HUDEP-2 (cell line): ENCODE data around the gene OPN4.

Experiments used
- DNase-seq, 76 experiments: peaks; one replicate each; lab custom pipeline; 2025; ENCODE audit not compliant: unreplicated experiment in 76 of 76; lab: John Stamatoyannopoulos, UW

Gene OPN4

DNA sequence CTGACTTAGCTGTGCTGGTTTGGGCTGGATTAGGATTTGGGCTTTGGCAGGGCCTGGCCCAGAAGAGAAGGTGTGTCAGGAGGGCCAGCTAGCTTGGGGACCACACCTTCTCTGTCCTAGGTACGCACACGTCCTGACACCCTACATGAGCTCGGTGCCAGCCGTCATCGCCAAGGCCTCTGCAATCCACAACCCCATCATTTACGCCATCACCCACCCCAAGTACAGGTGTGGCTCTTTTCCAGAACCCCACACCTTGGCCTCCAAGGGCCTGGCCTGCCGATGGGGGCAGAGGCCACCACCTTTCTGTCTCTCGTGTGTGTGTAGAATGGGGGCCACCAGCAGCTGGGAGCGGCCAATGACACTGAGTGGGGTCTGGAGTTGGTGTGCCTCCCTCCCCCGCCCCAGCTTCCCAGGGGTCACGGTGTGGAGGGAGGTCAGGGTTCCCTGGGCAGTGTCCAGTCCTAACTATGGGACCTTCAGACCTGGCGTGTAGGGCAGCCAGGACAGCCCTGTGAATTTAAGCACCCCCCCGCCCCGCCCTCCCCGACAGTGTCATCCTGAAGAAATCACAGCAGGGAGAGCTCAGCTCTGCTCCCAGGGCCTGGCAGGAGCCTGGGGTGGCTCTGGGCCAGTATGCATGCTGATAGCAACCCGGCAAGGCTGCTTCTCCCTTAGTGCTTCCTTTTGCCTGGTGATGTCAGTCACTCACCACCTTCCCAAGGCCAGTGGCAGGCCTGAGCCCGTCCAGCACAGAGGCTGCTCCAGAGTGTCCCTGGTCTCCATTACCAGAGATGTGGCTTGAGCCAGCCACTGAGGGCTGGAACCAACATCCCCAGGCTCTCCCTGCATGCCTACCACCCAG, 7.0 kb downstream of the OPN4 start:
- DNase-seq: no peak

DNA sequence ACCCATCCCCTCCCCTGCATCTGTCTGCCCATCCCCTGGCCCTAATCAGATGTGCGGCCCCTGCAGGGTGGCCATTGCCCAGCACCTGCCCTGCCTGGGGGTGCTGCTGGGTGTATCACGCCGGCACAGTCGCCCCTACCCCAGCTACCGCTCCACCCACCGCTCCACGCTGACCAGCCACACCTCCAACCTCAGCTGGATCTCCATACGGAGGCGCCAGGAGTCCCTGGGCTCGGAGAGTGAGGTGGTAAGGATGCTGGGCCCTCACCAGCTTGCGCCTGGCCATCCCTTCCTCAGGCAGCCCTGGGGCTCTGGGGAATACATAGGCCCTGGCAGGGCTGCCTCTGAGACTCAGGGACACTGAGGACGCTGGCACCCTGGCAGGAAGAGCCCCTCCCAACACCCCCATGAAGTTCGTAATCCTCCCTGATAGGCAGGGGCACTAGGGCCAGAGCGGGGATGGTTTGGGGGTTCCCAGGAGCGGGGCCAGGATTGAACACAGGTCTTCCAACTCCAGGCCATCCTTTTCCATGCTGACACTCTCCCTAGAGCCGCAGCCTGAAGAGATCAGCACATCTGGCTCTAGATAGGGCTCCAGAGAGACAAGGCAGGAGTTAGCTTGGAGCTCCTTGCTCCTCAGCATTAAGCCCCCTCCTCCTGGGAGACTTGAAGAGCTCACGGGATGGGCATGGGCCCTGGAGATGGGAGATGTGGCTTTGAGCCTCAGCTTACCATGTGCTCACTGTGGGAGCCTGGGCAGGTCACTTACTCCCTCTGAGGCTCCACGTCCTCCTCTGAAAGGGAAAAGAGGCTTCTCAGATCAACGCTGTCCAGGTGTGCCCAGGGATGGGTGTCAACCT, 8.1 kb downstream of the OPN4 start:
- DNase-seq: no peak

DNA sequence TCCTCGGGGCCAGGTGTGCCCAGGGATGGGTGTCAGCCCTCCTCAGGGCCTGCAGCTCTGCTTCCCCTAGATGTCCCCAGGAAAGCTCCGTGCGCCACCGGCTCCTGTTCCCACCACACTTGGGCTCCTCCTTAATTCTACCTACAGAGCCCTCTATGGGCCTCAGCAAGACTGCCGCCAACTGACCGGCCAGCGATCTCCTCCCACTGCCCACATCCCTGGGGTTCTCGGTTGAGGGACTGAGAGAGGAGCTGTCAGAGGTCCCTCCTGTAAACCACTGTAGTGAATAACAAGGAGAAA, 8.6 kb downstream of the OPN4 start:
- DNase-seq: no peak

DNA sequence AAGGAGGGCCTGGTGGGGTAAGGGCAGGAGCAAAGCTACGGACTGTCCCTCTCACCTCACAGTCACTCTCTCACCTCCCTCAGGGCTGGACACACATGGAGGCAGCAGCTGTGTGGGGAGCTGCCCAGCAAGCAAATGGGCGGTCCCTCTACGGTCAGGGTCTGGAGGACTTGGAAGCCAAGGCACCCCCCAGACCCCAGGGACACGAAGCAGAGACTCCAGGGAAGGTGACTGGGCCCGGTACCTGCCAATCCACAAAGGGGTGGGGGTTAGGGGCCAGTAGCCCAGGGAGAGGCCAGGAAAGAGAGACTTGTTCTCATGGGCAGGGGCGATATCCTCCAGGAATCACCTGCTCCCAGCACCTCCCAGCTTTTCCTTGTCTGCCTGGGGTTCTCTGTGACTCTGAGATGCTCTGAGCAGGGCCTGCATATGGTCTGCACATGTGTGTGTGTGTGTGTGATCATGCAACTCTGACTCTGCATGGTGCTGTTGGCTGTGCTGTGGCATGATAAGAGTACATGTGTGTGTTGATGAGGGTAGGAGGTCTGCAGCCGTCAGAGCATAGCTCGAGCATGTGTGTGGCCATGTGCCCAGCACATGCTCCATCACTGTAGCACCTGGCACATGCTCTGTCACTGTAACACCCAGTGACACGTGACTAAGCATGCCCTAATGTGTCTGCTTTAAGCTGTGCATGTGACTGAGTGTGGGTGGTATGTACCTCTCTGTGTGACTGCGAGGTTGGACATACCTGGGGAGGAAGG, 9.4 kb downstream of the OPN4 start:
- peak in 1 of 76 experiments; percentile 3 for DNase-seq

DNA sequence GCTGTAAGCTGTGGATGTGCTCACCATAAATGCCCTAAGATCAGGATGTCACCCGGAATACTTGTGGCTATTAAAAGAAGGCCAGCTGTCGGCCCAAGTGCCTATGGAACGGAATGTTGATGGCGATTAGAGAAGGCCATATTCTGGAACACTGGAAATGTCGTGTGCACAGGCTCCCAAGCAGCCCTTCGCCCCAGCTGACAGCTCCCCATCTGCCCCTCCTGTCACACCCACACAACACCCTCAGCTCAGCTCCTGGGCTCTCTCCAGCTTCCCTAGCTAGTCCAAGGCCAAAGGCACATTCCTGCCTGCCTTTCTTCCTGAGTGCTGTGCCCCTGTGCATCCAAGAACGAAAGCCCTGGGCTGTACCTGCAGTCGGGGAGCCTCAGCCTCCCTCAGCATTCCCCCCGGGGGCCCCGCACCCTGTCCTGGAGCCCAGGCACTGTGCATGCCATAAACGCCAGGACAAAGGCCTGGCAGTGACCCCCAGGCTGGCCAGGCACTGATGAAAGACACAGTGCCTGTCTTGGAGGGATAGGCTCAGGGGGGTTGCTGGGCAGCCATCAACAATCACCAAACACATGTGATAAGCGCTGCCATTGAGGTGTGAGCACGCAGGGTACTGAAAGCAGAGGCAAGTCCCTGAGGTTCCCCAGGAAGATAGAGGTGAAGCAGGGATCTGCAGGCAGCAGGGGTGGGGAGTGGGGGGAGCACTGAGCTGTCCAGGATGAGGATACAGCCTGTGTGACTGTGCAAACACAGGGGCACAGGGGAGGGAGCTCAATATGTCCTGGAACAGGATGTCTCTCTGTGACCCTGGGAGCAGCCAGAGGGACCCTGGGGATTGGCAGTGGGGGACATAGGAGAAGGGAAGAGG, 10.2 kb downstream of the OPN4 start:
- no peak for DNase-seq

DNA sequence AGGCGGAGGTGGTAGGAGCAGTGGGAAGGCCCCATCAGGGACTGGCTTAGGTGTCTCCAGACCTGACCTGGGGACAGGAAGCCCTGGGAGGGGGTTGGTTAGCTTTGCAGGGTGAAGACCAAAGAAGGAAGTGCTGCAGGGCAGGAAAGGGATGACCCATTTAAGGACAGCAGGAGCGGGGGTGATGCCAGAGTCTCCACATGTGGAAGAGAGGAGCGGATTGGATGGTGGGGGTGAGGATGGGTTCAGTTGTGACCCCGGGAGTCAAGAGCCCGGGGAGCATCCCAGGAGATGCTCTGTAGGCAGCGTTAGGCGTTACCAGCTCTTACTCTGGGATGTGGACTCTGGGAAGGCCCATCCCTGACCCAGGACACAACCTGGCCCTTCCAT, 10.9 kb downstream of the OPN4 start:
- no peak for DNase-seq

DNA sequence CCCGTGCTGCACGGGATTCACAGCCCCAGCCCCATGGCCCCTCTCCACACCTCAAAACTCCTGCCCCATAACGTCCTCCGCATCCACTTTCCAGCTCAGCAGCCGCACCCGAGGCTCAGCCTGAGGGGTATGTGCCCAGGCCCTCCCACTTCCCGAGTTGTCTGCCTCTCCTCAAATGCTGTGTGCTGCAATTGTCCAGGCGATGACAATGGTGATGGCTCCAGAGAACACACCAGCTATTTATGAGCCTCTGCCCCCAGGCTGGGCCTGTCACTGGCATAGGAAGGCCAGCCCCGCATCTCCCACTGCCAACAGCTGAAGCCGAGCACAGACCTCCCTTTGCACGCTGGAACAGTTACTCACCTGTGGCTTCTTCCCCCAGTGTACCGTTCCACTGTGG, 11.5 kb downstream of the OPN4 start:
- no peak for DNase-seq

DNA sequence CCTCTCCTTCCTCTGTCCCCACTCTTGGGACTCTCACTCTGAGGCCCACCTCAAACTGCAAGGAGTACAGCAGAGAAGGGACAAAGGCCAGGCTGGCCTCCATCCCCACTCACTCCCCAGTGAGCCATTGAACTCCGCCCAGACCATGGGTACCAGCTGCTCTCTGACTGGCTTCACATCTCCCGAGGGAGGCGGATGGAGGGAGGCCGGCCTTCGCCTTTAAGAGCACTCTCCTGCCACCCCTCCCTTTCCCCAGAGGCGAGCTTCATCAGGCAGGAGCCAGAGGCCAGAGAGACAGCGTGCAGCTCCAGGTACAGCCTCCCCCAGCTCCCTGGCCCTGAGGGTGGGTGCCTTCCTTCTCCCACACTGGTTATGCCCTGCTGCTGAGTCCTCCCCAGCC, 12.2 kb downstream of the OPN4 start:
- no peak for DNase-seq

DNA sequence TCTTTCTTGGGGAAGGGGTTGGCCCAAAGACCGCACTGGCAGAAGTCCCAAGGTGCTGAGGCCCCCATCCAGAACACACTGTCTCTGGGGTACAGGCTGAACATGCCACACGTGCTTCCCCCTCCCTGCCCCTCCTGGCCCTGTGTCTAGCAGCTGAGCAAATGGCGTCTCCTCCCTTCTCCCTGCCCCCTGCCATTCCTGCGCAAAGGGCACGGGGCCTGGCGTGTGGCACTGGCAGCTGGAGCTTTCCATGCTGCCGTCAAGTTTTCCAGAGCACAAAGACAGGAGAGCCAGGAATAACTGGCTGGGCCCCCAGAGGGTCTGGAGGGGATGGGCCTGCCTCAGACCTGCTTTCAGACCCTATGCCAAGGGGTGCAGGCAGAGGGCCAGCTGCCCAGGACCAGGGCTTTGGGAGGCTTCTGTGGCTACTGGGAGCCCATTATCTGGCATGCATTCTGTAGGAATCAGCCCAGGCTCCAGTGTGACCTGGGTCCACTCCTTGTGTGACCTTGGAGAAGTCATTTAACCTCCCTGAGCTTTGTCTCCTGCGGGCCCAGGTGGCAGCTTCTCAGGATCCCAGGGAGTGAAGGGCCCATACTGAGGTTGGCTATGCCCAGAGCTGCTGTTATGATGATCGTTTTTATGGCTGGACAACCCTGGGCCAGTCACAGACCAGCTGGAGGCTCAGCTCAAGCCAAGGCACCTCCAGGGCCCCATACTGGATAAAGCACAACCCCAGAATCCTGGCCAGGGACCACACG, 13.3 kb downstream of the OPN4 start:
- DNase-seq: no peak

DNA sequence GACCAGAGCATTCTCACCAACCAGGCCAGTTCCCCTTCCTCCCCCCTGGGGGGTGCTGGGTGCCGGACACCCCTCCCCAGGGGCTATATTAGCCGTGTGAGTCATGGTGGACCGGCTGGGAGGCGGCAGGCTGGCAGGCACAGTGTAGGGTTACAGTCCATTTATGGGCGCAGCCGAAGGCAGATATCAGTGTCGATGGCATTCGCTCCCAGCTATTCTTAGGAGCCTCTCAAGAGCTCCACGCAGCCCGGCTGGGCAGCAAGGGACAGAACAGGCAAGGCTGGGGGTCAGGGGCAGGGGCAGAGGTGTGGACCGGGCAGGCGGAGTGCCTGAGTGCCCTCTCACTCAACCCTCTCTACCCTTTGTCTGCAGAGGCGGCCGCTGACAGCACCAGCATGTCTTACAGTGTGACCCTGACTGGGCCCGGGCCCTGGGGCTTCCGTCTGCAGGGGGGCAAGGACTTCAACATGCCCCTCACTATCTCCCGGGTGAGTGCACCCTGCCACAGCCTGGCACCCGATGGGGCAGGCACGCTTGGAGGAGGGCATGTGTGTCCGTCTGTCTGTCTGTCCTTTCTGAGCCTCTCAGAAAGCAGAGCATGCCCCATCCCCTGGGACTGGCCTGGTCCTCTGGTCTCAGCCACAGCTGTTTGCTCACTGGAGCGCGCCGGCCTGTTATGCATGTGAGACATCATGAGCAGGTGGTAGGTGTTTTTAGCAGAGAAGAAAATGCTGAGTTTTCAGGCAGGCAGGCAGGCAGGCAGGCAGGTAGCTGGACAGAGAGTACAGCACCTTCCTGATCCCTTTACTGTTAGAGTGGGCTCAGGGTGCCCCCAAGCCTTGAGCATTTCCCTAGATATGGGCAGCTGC, 14.2 kb downstream of the OPN4 start, which contains the start of gene LDB3:
Gene LDB3 (plus strand): TSS at position 215 of the 869 bp plus-strand sequence. CDS start 181 bp downstream, at position 396.
- DNase-seq: no peak

DNA sequence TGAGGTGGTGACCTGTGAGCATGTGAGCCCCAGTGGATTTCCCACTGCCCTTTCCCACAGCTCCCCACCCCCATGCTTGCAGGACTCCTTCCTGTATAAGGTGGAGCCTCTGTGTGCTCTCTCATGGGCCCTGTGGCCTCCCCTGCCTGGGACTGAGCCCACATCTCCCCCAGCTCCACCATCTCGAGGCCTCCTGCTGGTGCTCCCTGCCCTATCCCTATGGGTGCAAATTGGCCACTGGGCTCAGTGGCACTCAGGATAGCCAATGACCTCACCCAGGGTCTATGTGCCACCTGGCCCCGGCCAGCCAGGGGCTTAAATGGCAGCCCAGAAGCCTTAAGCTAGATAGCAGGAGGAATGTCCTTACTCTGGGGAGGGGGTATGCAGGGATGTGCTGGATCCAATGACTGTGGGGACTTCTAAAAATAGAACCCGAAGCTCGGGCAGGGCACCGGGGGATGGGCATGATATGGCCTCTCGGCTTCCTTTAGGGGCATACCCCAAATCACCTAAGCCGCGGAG, 16.0 kb downstream of the OPN4 start:
- no peak for DNase-seq

DNA sequence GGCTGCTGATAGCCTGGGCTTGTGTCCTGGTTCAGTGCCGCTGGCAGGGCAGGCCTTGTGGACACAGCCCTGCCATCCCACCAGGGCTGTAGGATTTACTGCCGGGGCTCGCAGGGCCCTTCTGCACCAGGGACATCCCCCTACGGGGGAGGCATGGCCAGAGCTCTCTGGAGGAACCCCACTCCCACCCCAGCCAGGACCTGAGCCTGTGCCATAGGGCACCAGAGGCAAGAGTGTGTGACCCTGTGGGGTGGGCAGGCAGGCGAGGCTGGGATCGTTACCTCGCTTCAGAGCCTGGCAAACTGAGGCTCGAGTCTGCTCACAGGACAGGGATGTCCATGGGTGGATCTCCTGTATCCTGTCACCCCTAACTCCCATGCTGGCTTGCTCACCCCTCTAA, 16.5 kb downstream of the OPN4 start:
- DNase-seq: no peak

DNA sequence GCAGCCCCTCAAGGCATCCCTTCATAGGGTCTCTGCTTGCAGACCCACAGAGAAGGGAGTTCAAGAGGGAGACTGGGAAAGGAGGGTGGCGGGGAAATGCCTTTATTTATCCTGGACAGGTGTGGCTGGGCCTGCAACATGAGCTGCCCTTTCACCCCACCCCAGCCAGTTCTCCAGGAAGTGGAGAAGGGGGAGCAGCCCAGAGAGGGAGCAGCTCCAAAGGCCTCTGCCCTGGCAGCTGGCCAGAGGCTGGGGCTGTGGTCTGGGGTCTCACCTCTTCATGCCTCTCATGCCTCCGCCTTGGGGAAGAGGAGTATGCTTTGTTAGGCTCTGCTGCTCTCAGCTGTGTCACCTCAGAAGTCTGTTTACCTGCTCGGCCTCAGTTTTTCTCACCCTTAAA, 17.1 kb downstream of the OPN4 start:
- no peak for DNase-seq

DNA sequence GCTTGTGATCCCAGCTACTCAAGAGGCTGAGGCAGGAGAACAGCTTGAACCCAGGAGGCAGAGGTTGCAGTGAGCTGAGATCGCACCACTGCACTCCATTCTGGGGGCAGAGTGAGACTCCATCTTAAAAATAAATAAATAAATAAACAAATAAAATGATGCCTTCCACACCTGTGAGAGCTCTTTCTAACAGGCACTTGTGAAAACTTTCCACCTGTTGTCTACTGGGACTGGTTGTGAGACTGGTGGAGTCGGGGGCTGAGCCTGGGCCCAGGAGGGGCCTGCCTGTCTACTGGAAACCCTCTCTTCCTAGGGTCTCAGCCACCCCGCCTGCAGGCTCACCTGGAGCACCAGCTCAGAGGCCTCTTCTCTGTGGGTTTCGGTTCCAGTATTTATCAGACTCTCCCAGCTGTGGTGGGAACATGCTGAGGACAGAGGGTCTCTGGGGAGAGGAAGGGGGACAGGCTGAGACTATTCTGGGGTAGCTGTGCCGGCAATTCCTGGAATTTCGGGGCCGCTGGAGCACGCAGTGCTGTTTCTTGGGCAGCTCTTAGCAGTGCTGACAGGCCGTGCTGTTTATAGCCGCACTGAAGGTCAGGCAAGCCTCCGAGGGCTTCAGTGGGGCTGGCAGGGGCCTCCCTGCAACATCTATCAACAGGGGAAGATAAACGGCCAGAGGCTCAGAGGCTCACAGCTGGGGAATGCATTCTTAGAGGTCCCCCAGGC, 17.8 kb downstream of the OPN4 start:
- no peak for DNase-seq

DNA sequence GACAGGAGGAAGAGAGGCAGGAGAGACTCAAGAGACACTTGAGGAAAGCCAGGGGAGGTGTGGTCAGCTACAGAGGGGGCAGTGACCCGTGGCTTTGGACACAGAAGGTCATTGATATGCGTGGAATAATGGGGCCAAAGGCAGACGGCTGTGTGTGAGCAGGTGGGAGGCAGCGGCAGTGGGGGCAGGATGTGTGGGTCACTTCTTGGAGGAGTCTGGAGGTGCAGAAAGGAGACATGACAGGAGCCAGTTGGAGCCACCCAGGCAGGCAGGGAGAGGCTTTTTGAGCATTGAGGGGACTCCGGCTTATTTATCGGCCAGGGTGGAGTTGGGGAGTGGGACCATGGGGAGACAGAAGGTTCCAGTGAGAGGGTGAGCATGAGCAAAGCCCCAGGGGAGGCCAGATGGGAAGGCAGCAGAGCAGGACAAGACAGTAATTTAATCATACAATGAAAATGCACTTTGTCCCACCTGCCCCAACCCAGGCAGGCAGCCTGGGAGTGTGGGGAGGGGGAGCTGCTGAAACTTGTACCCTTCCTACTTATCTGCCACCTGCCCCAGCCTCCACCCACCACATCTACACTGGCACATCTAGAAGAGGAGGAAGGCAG, 19.0 kb downstream of the OPN4 start:
- no peak for DNase-seq

DNA sequence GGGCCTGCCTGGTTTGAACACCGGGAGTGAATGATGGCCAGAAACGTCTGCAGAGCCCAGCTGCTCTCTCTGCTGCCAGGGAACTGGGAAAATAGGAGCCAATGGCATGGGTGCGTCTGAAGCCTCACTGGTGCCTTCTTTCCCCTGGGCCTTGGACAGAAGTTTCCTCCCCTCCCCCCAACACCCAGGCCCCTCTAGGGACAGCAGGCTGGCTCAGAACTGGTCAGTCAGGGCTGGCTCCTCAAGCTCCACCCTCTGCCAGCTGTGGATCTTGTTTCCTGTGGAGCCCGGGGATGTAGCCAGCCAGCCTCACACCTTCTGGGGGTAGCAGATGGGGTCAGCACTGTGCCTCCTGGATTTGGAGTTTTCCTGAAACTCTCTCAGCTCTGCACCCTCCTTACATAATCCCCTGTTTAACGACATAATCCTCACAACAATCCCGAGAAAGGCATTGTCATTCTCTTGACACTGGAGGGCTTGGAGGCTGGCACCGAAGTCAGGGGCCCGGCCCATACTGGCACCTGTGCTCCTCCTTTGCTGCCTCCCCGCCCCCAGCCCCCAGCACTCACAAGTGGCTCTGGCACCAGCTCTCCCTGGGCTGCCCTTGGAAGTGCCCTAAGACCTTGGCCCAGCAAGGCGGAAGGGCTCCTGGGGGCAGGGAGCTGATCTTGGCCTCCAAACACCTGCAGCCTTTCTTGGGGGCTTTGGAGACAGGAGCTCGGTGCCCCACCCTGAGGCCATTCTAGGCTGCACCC, 19.7 kb downstream of the OPN4 start:
- no peak for DNase-seq

DNA sequence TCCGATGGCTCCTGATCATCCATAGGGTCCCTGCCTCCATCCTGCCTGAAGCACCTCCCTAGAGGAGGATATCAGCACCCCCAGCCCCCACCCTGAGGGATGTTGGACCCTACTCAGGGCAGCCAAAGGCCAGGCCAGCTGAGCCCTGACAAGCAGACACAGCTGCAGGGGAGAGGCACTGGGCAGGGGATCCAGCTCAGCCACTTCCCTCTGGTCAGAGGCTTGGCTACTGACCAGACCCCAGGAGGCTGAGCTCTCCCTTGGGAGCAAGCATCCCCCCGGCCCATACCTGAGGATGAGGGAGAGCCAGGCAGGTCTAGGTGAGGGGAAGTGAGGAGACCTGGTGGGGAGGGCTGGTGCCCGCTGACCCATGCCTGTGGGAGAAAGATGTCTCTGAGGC, 20.6 kb downstream of the OPN4 start:
- DNase-seq: no peak
